WERI-Rb-1 (cell line): Measurements from ENCODE around the gene PDK2.

Source experiments
- DNase-seq: peaks from one replicate; pipeline ENCODE4 v3.0.0-alpha.2; 2020
- H3K27ac ChIP-seq: fragments of 250-450 bp; sonication (Bioruptor Pico); 2 replicates; pipeline ENCODE4 v1.5.1; 2020; ENCODE audit warnings: mild to moderate bottlenecking, moderate library complexity
- H3K27me3 ChIP-seq: fragments of 250-450 bp; sonication (Bioruptor Pico); 2 replicates; pipeline ENCODE4 v1.5.1; 2021; ENCODE audit warnings: mild to moderate bottlenecking, low read depth, moderate library complexity; ENCODE audit not compliant: insufficient read depth, severe bottlenecking
- H3K36me3 ChIP-seq: fragments of 250-450 bp; sonication (Bioruptor Pico); 2 replicates; pipeline ENCODE4 v1.5.1; 2020; ENCODE audit warnings: mild to moderate bottlenecking, moderate library complexity
- H3K4me3 ChIP-seq: 2 replicates; pipeline ENCODE4 v1.5.1; 2011; ENCODE audit warnings: low read depth, mild to moderate bottlenecking, control low read depth, low read length
- H3K9me3 ChIP-seq: fragments of 250-450 bp; sonication (Bioruptor Pico); 2 replicates; pipeline ENCODE4 v1.5.1; 2021; ENCODE audit warnings: mild to moderate bottlenecking, moderate library complexity; ENCODE audit not compliant: severe bottlenecking
- TF ChIP-seq, protein P1 (sequence below): IDR thresholded peaks from 2 replicates; pipeline ENCODE4 v1.5.1; 2011; ENCODE audit warnings: low read depth, mild to moderate bottlenecking, control low read depth, inconsistent platforms, low read length

Gene PDK2

DNA sequence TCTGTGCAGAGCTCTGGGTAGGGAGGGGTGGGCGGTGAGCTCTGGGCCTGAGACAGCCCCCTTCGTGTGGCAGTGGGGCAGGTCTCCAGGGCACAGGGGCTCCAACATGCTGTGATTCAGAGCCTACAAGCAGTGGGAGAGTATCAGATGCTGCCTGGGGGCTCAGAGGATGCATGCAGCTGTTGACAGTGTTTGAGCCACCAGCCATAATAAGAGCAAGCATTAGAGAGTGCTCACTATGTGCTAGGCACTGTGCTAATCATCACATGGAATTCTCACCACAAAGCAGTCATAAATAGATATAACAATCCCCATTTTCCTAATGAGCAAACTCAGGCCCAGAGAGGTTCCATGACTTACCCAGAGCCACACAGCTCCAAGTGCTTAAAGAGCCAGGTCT is 8.1 kb downstream of the PDK2 start:
- Histone ChIP-seq H3K4me3 (no peak overlapping the region), H3K27me3 (no peaks in the 10 kb centered on the region), H3K9me3 (no peaks in the 10 kb centered on the region), H3K36me3 (peaks cover 10% of the 10 kb centered on the region), H3K27ac (no peak overlapping the region)
- DNase-seq: no peak
- TF ChIP-seq, protein P1, sequence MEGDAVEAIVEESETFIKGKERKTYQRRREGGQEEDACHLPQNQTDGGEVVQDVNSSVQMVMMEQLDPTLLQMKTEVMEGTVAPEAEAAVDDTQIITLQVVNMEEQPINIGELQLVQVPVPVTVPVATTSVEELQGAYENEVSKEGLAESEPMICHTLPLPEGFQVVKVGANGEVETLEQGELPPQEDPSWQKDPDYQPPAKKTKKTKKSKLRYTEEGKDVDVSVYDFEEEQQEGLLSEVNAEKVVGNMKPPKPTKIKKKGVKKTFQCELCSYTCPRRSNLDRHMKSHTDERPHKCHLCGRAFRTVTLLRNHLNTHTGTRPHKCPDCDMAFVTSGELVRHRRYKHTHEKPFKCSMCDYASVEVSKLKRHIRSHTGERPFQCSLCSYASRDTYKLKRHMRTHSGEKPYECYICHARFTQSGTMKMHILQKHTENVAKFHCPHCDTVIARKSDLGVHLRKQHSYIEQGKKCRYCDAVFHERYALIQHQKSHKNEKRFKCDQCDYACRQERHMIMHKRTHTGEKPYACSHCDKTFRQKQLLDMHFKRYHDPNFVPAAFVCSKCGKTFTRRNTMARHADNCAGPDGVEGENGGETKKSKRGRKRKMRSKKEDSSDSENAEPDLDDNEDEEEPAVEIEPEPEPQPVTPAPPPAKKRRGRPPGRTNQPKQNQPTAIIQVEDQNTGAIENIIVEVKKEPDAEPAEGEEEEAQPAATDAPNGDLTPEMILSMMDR: no peak

DNA sequence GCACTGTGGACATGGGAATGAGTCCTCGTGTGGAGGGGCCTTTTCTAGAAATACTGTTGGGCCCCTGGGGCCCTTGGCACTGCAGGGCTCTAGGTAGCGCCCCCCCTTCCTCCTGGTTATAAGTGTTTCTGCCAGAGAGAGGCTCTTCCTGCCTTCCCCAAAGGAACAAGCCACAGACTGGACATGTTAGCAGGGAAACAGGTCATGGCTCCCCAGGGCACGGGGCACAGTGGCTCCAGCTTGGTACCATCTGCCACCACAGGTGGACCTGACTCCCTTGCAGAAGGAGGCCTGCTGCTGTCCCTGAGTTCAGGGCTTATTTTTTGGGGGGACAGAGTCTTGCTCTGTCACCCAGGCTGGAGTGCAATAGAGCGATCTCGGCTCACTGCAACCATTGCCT is 8.8 kb downstream of the PDK2 start:
- Histone ChIP-seq H3K27me3 (no peaks in the 10 kb centered on the region), H3K27ac (no peak overlapping the region), H3K4me3 (no peak overlapping the region), H3K36me3 (peaks cover 9% of the 10 kb centered on the region), H3K9me3 (no peaks in the 10 kb centered on the region)
- no peak for DNase-seq
- TF ChIP-seq, protein P1: no peak

DNA sequence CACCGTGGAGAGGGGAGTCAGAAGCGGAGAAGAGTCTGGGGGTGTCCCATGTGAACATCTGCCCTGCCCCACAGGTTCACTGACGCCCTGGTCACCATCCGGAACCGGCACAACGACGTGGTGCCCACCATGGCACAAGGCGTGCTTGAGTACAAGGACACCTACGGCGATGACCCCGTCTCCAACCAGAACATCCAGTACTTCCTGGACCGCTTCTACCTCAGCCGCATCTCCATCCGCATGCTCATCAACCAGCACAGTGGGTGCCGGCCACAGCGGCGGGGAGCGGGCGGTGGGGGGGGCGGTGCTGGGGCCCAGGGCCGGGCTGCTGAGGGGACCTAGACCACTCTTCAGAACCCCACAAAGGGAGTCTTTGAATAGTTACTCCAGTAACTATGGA is 10.7 kb downstream of the PDK2 start:
- H3K4me3 ChIP-seq: no peak overlapping the region
- DNase-seq: no peak
- TF ChIP-seq, protein P1: no peak
- no peak overlapping the region for H3K27ac ChIP-seq
- peaks cover 10% of the 10 kb centered on the region for H3K36me3 ChIP-seq
- no peaks in the 10 kb centered on the region for H3K27me3 ChIP-seq
- H3K9me3 ChIP-seq: no peaks in the 10 kb centered on the region

DNA sequence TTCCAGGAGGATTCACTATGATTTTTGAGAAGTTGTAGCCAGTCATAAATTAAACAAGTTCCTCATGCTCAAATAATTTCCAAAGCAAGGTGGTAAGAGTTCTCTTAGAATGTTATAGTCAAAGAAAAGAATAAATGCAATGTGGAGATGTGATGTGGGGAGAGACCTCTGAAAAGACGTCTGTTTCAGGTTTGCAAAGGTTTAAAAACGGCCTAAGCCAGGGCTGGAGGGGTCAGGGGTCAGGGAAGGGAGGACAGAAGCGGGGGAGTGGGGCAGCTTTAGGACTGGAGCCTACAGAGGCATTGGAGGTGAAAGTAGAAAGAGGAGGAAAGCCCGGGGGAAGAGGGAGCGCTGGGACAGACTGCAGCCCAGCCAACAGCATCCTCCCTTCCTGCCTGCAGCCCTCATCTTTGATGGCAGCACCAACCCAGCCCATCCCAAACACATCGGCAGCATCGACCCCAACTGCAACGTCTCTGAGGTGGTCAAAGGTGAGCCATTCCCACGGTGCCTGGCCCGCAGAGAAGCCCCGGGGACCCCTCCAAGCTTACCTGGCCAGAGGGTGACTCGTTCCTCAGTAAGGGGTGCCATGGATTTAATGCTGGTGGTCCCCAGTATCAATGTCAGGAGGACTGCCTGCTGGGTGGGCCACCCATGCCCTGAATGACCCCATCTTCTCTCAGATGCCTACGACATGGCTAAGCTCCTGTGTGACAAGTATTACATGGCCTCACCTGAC is 11.4 kb downstream of the PDK2 start:
- DNase-seq: no peak
- H3K4me3 ChIP-seq: no peak overlapping the region
- H3K27ac ChIP-seq: no peak overlapping the region
- TF ChIP-seq, protein P1: no peak
- H3K27me3 ChIP-seq: no peaks in the 10 kb centered on the region
- peaks cover 10% of the 10 kb centered on the region for H3K36me3 ChIP-seq
- H3K9me3 ChIP-seq: no peaks in the 10 kb centered on the region

DNA sequence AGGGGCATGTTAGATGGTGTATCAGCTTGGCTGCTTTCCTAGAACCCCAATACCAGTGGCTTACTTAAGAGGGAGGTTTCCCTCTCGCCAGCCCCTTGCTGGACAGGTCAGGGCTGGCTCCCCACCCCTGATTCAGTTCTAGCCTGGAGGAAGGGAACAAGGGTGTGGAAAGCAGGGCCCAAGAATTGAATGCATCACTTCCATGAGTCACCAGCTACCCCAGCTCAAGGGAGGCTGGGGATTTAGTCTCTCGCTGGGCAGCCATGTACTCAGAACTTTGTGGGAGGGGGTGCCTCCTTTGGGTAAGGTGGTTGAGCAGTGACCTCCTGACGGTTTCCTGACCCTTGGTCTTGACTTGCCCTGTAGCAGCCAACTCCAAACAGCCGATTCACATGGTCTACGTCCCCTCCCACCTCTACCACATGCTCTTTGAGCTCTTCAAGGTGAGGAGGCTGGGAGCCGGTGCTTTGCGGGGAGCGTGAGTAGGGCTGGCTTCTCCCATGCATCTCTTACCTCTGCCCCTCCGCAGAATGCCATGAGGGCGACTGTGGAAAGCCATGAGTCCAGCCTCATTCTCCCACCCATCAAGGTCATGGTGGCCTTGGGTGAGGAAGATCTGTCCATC is 12.8 kb downstream of the PDK2 start:
- no peak for DNase-seq
- Histone ChIP-seq H3K36me3 (peaks cover 14% of the 10 kb centered on the region), H3K9me3 (no peaks in the 10 kb centered on the region), H3K4me3 (no peak overlapping the region), H3K27me3 (no peaks in the 10 kb centered on the region), H3K27ac (no peak overlapping the region)
- TF ChIP-seq, protein P1: no peak
